Left lobe of liver (tissue), 2 donors: ENCODE data around the gene PACSIN1. TPM values are rescaled to one million over a fixed set of nuclear protein-coding genes. Genes with fewer than 3 reads are reported as not detected.

Source experiments
- ATAC-seq: fragments of 200-7000 bp; cut with Tn5 transposase; one replicate; pipeline ENCODE4 v1.9.1; 2020; ENCODE audit warnings: mild to moderate bottlenecking, moderate library complexity
- DNase-seq: peaks from one replicate; pipeline ENCODE4 v3.0.0-alpha.2; 2020; ENCODE audit warnings: low spot score
- total RNA-seq: library from RNA; stranded (reverse); gene quantifications from one replicate; pipeline ENCODE4 v1.2.1, GENCODE V29; 2021
- donor health status: DM: no; HTN: no; CAD: no; lungs with moderate emphysema.
- donor health status: DM: no; HTN: yes; CAD: no.

Gene PACSIN1
- total RNA-seq, 1 donor from 2014 or later, result not detected

- no peak for DNase-seq
Measured at GRCh38 chr6:34575326-34575725, 109.5 kb downstream of the PACSIN1 start.

GRCh38 chr6:34576286-34576955 lies 110.5 kb downstream of the PACSIN1 start:
- ATAC-seq (no peak), DNase-seq (no peak)

More at GRCh38 chr6:34575326-34575725, 109.5 kb downstream of the PACSIN1 start:
- no peak for ATAC-seq

- ATAC-seq (peak; percentile 8), DNase-seq (no peak)
Measured at GRCh38 chr6:34578445-34579262, 112.8 kb downstream of the PACSIN1 start.

GRCh38 chr6:34580707-34581560 lies 115.1 kb downstream of the PACSIN1 start:
- no peak for DNase-seq
- peak; percentile 9 for ATAC-seq

- DNase-seq (no peak), ATAC-seq (no peak)
Measured at GRCh38 chr6:34581561-34581920, 115.7 kb downstream of the PACSIN1 start.

- ATAC-seq (no peak), DNase-seq (no peak)
Measured at GRCh38 chr6:34583461-34583860, 117.6 kb downstream of the PACSIN1 start.

- DNase-seq (no peak), ATAC-seq (no peak)
Measured at GRCh38 chr6:34583861-34584604, 118.2 kb downstream of the PACSIN1 start.

GRCh38 chr6:34584694-34585093 lies 118.8 kb downstream of the PACSIN1 start:
- no peak for DNase-seq
- ATAC-seq, result no peak

Other genes with a start within 250 kb of the PACSIN1 start
- gene HMGA1, start 229.2 kb upstream of the PACSIN1 start, total RNA-seq, result 17.4 TPM
- 6.4 TPM for gene SMIM29, start 217.1 kb upstream of the PACSIN1 start, total RNA-seq
- gene NUDT3, start 73.4 kb upstream of the PACSIN1 start, total RNA-seq, result 16.6 TPM
- gene RPS10, start 40.0 kb upstream of the PACSIN1 start, total RNA-seq, result 346 TPM
- gene SPDEF, start 90.3 kb downstream of the PACSIN1 start, total RNA-seq, result 0.15 TPM
- gene ILRUN, start 230.7 kb downstream of the PACSIN1 start, total RNA-seq, result 81.7 TPM